ENCODE results near the gene CBFA2T3. TPM values are rescaled to one million over a fixed set of nuclear protein-coding genes. Genes with fewer than 3 reads are reported as not detected.

The CBFA2T3 gene
- total RNA-seq, 1 experiment from 2014 or later, result 0.03 TPM

- no peak for DNase-seq (ENCODE audit: low spot score)
Measured at GRCh38 chr16:88878967-88879787, 97.8 kb downstream of the CBFA2T3 start.

DNA sequence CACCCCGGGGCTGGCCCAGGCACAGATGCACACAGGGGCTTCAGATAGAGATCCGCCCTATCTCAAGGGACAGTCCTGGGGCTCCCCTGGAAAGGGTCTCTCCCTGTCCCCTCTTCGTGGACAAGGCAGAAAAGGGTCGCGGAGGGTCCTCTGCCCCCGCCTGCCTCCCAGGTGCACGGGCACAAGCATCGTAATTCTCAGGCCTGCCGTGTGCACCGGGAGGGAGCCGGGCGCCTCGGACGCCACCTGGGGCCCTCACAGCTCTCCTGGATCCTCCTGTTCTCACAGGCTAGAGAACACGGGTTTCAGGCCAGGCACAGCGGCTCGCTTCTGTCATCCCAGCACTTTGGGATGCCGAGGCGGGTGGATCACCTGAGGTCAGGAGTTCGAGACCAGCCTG lies 98.7 kb downstream of the CBFA2T3 start:
- DNase-seq (ENCODE audit: low spot score), result no peak

GRCh38 chr16:88877564-88878289 lies 99.3 kb downstream of the CBFA2T3 start:
- no peak for DNase-seq (ENCODE audit: low spot score)

DNA sequence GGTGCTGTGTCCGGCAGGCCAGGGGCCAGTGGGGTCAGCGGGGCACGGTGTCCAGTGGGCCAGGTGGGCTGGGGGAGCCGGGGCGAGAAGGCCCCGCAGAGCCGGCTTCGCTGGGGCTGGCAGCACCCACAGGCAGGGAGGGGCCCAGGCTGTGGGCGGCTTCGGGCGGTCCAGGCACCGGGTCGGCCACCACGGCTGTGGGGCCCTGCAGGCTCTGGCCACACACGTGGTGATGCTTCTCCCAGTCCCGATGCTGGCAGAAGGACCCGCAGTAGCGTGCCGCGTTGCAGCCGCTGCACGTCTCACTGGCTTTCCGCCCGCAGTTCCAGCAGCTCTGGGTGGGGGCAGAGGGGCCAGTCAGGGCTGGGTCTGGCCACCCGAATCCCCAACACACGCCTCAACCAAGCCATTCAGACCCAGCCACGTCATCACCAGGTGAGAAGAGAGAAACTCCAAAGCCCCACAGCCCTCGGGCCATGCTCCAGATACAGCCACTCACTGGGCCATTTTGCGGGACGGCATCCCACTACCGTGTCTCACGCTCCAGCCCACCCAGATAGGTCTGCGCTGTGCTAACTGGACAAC lies 100.0 kb downstream of the CBFA2T3 start:
- no peak for DNase-seq (ENCODE audit: low spot score)

DNA sequence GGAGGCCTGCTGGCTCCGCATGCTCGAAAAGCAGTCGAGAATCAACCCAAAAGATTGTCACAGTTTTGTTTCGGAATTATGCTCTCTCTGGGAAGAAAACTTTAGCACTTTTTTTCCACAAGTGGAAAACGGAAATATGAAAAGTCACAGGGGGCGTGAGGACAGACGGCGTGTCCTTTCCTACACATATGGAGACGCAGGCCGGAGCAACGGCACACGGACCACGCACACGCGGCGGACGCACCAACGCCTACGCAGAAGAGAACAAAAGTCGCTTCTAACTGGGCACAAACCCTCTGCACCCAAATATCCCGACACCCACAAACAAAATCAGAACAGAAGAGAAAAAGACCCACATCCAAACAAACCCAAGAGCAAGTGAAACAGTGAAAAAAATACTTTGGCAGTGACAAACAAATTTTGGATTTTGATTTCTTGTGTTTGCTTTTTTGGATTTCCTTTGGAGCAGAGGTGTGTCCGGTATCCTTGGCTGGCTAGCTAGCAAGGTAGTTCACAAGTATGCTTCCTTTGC lies 101.2 kb downstream of the CBFA2T3 start:
- no peak for DNase-seq (ENCODE audit: low spot score)

DNA sequence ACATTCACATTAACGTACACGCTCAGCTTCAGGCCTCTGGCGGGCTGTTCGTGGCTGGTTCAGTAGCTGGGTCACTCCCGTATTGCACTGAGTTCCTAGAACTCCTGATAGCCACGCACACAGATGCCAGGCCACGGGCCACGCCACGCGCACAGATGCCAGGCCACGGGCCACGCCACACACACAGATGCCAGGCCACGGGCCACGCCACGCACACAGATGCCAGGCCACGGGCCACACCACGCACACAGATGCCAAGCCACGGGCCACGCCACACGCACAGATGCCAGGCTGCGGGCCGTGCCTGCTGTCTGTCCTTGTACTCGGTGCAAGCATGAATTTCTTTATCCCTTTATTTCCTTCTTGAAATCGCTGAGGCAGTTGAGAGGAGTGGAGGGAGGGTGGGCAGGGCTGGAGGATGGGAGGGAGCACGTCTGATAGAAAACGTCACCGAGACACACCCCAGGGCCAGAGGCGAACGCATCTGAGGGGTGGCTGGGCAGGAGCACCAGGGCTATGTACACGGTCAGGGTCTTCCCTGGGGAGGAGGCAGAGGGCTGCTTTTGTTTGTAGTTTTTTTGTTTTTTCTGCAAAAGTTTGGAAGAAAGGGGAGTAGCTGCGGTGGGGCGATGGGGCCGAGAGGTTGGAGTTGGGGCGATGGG lies 101.9 kb downstream of the CBFA2T3 start:
- DNase-seq (ENCODE audit: low spot score), result no peak

DNA sequence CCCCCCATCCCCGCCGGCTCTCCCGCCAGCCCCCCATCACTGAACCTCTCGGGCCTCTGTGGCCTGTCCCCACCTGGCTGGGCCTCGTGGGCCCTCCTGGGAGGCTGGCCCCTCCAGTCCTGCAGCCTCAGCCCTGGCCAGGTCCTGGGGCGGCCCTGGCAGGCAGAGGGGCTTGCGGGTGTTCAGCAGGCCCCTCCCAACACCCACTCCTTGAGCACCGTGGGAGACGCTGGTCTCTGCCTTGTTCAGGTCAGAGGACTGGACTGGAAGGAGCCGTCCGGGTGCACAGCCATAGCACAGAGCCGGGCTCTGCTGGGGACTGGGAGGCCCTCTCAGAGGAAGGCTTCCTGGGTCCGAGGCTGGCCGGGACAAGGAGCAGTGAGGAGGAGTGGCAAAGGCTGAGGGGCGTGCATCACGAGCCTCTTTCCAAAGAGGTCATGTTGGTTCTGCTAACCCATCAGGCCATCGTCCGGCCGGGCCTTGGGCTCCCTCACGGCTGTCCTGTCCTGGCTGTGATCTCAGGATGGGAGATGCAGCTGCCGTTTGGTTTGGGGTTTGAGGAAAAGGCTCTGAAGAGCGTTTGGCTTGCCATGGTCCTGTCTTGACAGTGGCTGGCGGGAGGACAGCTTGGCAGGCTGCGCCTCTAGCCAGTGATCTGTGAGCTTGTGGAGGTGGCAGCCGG lies 104.2 kb downstream of the CBFA2T3 start:
- no peak for DNase-seq (ENCODE audit: low spot score)

GRCh38 chr16:88871730-88872416 lies 105.1 kb downstream of the CBFA2T3 start:
- no peak for DNase-seq (ENCODE audit: low spot score)

GRCh38 chr16:88871349-88871702 lies 105.7 kb downstream of the CBFA2T3 start:
- no peak for DNase-seq (ENCODE audit: low spot score)

DNA sequence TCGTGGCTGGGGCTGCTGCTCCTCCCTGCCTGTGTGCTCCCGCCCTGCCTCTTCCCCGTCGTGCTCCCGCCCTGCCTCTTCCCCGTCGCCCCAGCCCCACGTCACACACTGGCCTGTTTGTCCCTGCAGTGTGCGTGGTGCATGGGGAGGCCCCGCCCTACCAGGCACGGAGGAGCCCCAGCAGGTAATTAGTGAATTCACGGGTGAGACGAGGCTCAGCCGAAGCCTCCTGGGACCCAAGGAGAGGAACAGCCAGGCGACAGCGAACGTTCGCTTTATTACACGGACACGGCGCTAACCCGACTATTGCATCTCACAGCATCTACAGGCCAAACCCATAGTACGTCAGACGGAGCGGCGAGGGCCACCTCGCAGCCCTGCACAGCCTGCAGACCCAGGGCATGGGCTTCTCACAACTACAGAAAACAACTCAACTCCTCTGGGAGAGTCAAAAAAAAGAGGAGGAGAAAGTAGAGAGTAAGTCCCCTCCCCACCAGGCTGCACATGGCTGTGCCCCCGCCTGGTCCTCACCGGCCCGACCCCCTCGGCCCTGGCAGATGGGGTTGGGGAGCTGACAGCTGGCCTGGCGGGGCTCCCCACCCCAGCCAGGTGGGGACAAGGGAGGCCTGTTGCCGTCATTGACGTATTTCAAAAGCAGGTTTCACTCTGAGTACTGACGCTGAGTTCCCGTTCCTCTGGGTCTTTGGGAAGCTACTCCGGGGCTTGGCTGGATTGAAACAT lies 106.2 kb downstream of the CBFA2T3 start:
- no peak for DNase-seq (ENCODE audit: low spot score)

DNA sequence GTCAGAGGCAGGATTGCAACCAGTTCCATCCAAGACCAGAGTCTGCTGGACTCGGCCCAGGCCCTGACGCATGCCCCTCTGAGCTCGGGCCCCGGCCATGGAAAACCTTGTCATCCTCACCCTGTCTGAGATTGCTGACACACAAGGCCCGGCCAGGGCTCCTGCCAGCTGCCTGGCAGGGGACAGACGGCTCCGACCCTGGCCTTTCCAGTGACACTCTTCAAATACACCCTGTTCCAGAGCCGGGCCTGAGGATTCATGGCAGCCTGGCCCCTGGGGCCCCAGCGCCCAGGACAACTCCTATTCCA lies 107.4 kb downstream of the CBFA2T3 start:
- no peak for DNase-seq (ENCODE audit: low spot score)

GRCh38 chr16:88868974-88869672 lies 107.9 kb downstream of the CBFA2T3 start:
- no peak for DNase-seq (ENCODE audit: low spot score)

- no peak for DNase-seq (ENCODE audit: low spot score)
Measured at GRCh38 chr16:88867581-88868246, 109.3 kb downstream of the CBFA2T3 start.

DNA sequence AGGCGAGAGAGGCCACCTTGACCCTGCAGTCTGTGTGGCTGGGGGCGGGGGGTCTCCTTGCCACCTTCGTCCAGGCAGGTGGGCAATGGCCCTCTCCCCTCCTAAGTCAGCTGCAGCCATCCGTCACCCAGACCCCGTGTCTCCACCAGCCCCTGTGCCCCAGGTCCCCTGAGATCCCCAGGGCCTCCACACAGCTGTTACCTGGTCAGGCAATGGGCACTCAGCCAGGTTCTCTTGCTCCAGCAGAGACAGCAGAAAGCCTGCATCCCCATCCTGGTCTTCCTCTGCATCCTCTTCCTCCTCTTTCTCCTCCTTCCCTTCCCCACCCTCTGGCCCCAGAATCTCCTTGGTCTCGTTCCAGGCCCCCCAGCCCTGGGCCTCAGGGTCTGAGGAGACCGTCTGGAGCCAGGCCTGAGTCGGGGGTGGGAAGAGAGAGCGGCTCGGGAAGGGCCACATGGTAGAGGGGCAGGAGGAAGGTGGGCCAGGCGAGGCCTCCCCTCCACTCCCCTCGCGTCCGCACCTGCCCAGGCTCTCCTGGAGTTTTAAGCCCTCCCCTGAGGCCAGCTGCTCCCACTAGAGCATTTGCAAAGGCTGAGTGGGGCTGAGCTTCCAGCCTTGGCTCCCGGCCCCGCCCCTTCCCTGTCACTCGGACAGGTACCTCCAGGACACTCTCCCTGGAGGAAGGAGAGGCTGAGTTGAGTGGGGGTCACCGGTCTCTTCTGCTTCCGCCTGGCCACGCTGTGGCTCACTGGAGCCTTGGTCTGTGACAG lies 110.7 kb downstream of the CBFA2T3 start, which contains the start of gene PABPN1L:
TSS of gene PABPN1L (minus strand) at position 510 of the 770 bp plus-strand sequence. CDS start at position 456, 54 bp downstream.
- no peak for DNase-seq (ENCODE audit: low spot score)

GRCh38 chr16:88865742-88866141 lies 111.3 kb downstream of the CBFA2T3 start:
- no peak for DNase-seq (ENCODE audit: low spot score)

DNA sequence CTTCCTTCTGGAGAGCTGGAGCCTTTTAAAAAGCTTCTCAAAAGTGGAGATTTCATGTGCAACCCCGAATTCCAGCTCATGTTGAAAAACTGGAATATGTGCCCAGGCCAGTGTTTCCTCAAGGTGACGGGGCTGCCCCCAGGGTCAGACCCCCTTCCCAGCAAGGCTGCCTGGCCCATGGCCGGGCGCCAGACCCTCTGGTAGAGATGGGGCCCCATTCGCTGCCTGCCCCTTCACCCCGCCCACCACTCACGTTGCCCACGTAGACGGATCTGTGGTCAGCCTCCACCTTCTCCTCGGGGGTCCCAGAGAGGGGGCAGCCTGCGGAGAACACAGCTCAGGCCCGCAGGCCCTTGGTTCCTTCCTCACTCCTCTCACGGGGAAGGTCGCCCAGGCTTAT lies 111.7 kb downstream of the CBFA2T3 start:
- DNase-seq (ENCODE audit: low spot score), result no peak

DNA sequence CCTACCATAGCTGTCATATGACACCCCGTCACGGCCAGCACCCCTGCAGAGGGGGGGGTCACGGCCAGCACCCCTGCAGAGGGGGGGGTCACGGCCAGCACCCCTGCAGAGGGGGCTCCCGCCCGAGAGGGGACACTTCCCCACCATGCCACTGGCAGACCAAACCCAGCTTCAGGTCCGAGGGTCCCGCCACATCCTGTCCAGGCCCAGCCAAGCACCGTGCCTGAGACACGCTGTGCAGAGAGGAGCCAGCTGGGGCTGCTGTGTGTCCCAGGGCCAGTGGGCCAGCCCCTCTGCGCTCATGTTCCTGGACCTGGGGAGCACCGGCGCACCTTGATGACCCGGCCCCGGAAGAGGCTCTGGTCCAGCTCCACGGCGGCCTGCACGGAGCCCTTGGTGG lies 112.5 kb downstream of the CBFA2T3 start:
- no peak for DNase-seq (ENCODE audit: low spot score)

DNA sequence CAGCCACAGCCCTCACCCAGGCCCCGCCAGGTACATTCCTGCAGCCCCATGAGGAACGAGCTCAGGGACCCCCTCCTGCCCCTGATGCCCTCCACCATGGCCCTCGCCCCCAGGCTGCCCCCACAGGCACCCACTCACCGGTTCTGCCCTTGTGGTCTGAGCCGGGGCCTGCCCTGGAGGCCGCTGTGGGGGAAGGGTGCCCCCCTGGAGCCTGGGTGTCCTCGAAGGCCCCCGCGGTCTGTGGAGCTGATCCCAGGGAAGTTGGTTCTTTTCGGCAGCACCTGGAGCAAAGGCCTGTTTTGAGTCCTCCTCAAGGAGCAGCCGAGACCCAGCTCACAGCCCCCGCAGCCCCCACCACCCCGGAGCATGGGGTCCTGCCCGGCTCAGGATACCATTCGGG lies 112.9 kb downstream of the CBFA2T3 start:
- DNase-seq (ENCODE audit: low spot score), result no peak

All from HT-29 (cell line).